Choroid plexus epithelial cell (primary cell): Measurements from ENCODE around the gene KCNQ4.

Experiments
- DNase-seq: peaks from one replicate; pipeline ENCODE4 v3.0.0-alpha.2; 2010; ENCODE audit warnings: low read depth
- H3K4me3 ChIP-seq: 2 replicates; pipeline ENCODE4 v1.5.1; 2011; ENCODE audit warnings: low read depth, mild to moderate bottlenecking, control low read depth, low read length, moderate library complexity
- CTCF ChIP-seq: conservative IDR thresholded peaks from 2 replicates; pipeline ENCODE4 v1.5.1; 2011; ENCODE audit warnings: low read depth, mild to moderate bottlenecking, control low read depth, inconsistent platforms, low read length, moderate library complexity

Gene KCNQ4

GRCh38 chr1:40808909-40809308, 25.3 kb downstream of the KCNQ4 start:
- H3K4me3 ChIP-seq, result no peak overlapping the region
- DNase-seq, result no peak
- TF ChIP-seq CTCF, result no peak

DNA sequence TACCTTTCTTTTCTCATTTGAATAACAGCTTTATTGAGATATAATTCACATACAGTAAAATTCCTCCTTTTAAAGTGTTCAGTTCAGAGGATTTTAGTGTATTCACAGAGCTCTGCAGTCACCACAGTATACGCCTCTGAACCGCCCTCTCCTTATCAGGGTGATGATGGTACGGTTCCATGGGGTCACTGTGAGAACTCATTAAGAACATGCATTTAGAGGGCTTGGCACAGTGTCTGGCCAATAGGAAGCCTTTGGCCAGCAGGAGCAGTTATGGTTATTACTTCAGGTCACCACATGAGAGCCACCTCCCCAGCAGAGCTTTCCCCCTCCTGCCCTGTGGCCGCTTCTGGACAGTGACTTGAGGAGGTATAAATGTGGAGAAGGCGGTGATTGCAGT, 27.3 kb downstream of the KCNQ4 start:
- DNase-seq, result no peak
- TF ChIP-seq CTCF, result no peak
- H3K4me3 ChIP-seq, result no peak overlapping the region

DNA sequence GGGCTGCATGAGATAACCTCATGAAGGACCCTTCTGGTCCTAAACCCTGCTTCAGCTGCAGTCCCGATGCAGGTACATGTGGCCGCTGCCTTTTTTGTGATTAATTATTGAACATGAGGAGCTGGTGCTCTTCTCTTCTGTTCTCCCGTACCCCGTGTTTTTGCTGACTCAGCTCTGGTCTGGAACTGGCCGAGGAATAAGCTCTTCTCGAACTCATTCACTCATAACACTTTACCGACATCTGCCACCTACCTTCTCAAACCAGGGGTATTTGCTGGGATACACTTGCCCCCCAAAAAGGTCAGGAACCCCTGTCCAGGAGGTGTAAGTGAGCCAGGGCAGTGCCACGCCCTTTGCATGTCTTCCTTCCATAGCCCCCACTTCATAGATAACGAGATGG, 31.8 kb downstream of the KCNQ4 start:
- no peak for TF ChIP-seq CTCF
- DNase-seq, result no peak
- no peak overlapping the region for H3K4me3 ChIP-seq

- DNase-seq, result no peak
- no peak for TF ChIP-seq CTCF
- H3K4me3 ChIP-seq, result no peak overlapping the region
These were observed 34.2 kb downstream of the KCNQ4 start for GRCh38 chr1:40817791-40818263.

- TF ChIP-seq CTCF, result no peak
- peak; percentile 19 for DNase-seq
- H3K4me3 ChIP-seq, result peak overlapping the region; percentile 52
These were observed 34.8 kb downstream of the KCNQ4 start for GRCh38 chr1:40818264-40818961.

DNA sequence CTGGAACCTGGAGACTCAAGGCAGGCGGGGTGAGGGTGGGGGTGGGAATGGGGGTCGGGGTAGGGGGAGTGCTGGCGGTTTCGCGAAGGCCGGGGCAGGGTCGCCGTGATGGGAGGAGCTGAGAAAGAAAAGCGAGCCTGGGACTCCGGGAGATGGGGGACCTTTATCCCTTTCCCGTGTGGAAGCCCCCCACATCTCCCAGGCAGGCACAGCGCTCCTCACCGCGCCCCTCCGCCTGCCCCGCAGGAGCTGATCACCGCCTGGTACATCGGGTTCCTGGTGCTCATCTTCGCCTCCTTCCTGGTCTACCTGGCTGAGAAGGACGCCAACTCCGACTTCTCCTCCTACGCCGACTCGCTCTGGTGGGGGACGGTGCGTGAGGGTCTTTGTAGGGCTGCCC, 35.5 kb downstream of the KCNQ4 start:
- no peak overlapping the region for H3K4me3 ChIP-seq
- TF ChIP-seq CTCF, result no peak
- no peak for DNase-seq

- no peak overlapping the region for H3K4me3 ChIP-seq
- no peak for DNase-seq
- peak; percentile 13 for TF ChIP-seq CTCF
These were observed 36.7 kb downstream of the KCNQ4 start for GRCh38 chr1:40820251-40820797.
